HG03354 (cell line): ENCODE results near the gene ATP5F1B.
"Not testable (repeated sequence)": the region's sequence is repeated elsewhere in the genome, so short reads cannot be mapped to it uniquely, and the experiment has no call there.

Experiments used
- ATAC-seq: cut with Tn5 transposase; IDR thresholded peaks from one replicate; pipeline ENCODE4 v1.9.1; 2021; ENCODE audit warnings: mild to moderate bottlenecking; ENCODE audit not compliant: unreplicated experiment, poor library complexity, severe bottlenecking

The ATP5F1B gene

DNA sequence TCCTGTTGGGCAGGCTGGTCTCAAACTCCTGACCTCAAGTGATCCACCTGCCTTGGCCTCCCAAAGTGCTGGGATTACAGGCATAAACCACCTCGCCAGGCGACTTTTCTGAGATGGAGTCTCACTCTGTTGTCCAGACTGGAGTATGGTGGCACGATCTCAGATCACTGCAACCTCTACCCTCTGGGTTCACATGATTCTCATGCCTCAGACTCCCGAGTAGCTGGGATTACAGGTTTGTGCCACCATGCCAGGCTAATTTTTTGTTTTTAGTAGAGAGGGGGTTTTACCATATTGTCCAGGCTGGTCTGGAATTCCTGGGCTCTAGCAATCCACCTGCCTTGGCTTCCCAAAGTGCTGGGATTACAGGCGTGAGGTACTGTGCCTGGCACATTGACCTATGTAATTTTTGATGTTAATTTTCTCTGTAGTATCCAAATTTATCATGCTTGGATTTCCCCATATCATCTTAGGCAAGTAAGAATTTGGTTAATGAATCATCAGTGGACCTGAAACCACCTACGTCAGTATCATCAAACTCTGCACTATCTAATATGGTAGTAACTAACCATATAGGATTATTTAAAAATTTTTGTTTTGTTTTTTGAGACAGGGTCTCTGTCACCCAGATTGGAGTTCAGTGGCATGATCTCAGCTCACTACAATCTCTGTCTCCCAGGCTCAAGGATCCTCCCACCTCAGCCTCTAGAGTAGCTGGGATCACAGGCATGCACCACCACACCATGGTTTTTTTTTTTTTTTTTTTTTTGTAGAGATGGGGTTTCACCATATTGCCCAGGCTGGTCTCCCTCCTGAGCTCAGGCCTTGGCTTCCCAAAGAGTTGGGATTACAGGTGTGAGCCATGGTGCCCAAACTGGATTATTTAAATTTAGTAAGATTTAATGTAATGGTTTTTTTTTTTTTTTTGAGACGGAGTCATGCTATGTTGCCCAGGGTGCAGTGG, 11.9 kb upstream of the ATP5F1B start:
- ATAC-seq, result no peak

DNA sequence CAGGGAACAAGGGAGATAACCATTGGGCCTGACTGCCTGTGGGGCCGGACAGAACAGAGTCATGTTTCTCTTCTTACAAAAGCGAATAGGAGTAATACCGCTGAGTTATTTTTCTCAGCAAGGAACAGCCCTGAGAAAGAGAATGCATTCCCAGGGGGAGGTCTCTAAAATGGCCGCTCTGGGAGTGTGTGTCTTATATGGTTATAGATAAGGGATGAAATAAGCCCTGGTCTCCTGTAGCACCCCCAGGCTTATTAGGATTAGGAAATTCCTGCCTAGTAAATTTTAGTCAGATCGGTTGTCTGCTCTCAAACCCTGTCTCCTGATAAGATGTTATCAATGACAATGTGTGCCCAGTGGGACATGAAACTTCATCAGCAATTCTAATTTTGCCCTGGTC, 8.0 kb upstream of the ATP5F1B start:
- ATAC-seq, result not testable (repeated sequence)

- not testable (repeated sequence) for ATAC-seq
Observed at GRCh38 chr12:56648023-56648422, 2.2 kb upstream of the ATP5F1B start.

- no peak for ATAC-seq
Observed at GRCh38 chr12:56645201-56645716, 525 bp downstream of the ATP5F1B start.

- ATAC-seq, result no peak
Observed at GRCh38 chr12:56644654-56645053, 1.1 kb downstream of the ATP5F1B start.

DNA sequence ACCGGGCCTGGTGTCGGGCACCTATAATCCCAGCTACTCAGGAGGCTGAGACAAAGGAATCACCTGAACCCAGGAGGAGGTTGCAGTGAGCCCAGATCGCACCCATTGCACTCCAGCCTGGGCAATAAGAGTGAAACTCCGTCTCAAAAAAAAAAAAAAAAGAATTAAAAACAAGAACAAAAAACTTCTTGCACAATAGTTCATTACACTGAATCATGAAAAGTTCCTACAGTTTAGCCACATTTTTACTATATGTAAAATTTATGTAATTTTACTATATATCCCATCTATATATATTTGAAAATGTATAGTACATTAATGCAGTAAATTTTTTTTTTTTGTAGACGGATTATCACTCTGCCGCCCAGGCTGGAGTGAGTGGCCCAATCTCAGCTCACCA, 4.6 kb downstream of the ATP5F1B start:
- ATAC-seq, result no peak

- ATAC-seq, result no peak
Observed at GRCh38 chr12:56637621-56638020, 8.2 kb downstream of the ATP5F1B start.

DNA sequence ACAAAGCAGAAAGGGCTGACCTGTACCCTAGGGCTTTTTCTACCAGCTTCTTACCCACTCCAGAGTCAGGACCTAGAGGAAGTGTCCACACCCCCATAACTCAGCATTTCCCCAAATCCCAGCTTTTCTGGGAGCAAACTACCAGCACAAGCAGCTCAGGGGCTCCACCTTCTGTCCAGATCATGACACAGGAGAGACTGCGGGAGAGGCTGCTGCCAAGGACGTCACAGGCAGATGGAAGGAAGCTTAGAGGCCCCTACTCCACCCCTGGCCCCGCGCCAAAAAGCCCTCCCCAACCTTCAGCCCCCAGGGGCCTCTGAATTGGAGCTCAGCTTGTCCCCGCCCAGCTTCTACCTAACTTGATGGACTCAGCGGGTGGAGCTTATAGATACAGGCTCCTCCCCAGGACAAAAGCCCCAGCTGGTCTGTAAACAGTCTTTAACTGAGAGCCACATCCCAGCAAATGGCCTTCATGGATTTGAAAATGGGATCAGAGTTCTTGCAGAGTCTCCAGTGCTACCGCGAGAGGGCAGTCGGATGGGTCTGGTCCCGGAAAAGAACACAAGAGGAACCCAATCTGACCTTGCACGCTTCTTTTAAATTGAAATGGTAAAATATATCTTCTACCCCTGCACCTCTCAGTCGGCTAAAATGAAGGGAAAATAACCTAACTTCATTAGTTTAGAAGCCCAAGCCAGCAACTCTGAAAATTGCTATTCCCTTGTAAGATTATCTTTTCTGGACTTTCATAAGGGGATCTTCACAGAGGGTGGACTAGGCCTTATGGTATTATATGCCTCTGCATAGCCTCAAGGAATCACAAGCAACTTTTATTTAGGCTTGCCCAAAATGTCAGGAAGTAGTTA, 8.9 kb downstream of the ATP5F1B start:
- ATAC-seq, result peak; percentile 63

DNA sequence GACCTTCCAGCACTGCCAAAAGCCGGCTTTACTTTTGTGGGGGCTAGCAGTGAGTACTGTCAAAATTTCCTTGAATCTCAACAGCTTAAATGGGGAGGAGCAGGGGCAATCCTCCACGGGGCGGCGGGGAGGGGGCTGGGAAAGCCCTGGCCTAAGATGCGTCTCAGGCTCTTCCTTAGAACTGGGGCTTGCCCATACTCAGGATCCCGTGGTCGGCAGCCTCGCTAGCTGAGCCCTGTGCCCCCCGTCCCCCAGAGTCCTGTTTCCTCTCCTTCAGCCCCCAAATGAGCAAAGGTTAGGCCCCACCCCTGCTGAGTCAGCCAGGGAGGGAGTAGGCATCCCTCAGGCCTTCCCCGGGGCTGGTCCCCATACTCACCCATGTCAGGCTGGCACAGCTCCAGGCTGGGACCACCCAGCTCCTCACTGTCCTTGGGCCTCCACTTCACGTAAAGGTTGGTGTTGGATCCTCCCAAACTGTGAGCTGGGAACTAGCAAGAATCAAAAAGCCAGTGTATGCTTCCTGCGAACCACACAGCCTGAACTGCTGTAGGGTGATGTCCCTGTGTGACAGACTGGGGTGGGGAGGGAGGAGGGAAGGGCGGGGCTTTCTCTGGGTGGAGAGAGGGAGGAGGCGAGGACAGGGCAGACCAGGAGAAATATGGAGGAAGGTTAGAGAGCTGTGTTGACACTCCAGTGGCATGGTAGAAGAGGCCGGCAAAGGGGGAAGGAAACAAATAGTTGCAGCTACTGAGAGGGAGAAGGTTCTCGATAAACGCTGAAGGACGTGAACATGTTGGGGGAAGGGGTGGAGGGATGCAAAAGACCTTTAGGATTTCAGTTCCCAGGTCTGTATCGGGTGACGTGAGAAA, 9.7 kb downstream of the ATP5F1B start:
- peak; percentile 44 for ATAC-seq

DNA sequence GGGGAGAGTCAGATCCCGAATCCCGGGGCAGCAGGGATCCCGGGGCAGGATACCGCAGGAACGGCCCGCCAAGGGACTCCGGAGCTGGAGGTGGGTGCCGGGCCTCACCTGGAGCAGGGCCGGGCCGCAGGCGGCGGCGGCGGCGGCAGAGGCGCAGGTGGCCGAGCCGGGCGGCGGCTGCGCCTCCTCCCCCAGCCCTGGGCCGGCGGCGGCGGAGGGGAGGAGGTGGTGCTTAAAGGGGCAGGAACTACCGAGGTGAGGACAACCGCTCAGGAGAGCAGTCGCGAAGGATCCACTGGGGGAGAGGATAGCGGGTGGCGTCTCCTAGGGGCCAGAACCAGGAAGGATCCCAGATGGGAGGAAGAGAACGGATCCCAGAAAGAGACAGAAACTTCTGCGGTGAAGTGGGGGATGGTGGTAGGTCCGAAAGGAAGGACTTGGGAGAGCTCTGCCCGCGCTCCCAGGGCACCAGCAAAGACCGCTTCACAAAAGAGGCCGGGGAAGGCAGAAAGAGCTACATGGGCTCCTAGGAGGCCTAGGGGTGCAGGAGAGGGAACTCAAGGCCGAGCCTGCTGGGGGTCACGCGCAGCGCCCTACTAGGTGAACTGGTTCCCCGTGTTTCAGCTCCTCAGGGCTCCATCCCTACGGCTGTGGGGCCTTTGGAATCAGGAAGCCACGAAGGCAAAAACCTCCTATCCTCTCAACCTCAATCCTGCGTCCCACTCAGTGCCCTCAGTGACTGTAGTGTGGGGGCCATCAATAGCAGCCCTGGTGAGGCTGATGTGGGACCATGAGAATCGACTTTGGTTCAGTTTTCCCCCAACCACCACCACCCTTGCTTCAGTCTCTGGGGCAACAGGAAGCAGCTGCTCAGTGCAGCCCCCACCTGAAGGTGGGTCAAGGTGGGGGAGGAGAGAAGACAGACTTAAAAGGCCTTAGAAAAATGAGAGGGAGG, 10.7 kb downstream of the ATP5F1B start:
- ATAC-seq, result peak; percentile 36

DNA sequence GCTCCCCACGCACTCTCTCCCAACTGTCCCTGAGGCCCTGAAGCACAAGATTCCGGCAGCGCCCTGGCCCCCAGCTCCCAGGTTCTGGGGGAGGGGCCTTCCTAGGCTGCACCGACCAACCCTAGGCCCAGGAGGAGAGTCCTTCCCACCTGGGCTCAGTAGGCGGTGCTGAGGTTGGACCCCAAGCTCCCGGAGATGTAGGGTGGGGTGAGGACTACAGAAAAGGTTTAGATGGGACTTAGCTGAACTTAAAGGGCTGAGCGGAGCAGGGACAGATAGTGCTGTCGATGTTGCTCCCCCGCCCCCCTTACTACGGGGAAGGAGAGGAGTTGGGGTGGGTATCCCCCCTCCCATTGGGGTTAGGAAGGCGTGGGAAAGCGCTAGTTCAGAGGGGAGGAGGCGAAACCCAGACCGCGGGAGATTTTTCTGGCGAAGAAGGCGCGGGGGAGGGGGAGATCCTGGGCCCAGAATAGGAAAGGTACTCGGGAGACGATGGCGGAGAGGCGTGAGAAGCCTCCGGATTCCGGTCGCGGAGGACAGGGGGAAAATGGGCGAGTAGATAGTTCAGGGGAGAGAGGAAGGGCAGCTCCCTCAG, 11.4 kb downstream of the ATP5F1B start:
- no peak for ATAC-seq

DNA sequence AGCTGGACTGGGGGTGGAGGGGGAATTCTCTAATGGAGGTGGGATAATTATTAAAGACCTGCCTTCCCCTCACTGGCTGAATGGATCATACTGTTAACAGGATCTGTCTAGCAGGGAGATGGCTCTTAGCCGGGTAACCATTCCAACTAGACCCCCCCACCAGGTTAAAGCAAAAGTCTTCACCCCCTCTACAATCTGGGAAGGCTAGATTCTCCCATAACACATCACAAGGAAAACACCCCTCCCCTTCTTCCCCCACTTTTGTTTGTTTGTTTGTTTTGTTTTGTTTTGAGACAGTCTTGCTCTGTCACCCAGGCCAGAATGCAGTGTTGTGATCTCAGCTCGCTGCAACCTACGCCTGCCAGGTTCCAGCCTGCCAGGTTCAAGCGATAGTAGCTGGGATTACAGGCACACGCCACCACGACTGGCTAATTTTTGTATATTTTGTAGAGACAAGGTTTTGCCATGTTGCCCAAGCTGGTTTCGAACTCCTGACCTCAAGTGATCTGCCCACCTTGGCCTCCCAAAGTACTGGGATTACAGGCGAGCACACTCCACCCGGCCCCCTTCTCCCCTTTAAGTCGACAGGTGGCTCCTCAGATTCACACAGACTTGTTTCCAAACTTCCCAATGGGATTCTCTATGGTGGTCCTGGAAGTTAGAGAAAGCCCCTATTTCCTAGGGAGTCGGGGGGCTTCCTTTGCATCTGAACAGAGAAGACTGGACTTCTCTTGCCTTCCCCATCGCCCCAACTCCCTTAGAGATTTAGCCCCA, 12.1 kb downstream of the ATP5F1B start:
- no peak for ATAC-seq

- ATAC-seq, result no peak
Observed at GRCh38 chr12:56632701-56633467, 12.9 kb downstream of the ATP5F1B start.

- peak; percentile 26 for ATAC-seq
Observed at GRCh38 chr12:56631790-56632700, 13.7 kb downstream of the ATP5F1B start.

DNA sequence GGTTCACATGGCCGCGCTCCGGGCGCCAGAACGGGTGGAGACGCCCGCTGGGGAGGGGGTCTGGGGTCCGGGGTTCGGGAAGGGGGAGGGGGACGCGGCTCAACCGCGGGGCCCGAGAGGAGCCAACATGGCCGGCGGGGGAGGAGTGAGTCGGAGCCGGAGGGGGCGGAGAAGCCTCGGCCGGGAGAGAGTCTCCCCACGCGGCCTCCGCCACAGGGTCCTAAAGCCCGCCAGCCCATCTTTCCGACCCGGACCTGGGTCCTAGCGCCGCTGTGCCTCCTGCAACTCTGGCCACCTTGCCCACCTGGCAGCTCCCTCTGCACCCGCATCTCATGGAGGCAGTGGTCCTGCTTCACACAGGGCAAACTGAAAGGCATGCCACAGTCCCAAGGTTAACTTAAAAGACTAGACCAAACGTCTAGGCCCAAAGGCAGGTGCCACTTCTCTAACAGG, 15.6 kb downstream of the ATP5F1B start, which contains the start of gene BAZ2A:
BAZ2A (minus strand) TSS at position 147 of the 453 bp plus-strand sequence. CDS start 12,796 bp downstream, outside the sequence.
- peak; percentile 68 for ATAC-seq
